T-cell (primary cell): ENCODE data around the gene C1orf87. TPM values are rescaled to one million over a fixed set of nuclear protein-coding genes. Genes with fewer than 3 reads are reported as not detected.

Source experiments
- ATAC-seq, 4 experiments: fragments of 200-7000 bp in 3 of 4; fragments of 150-1000 bp in 1 of 4; cut with Tn5 transposase; replicated peaks in 1 of 4; 1 replicate in 3 of 4; 2 replicates in 1 of 4; pipeline ENCODE4 v1.10.0; 2021; ENCODE audit warnings: moderate library complexity in 3 of 4, mild to moderate bottlenecking in 2 of 4, moderate number of reproducible peaks in 1 of 4
- CTCF ChIA-PET, 2 donors: fragments of 300-600 bp; sonication (Branson Sonifier 250); formaldehyde crosslinking; loops; one replicate each; lab custom pipeline; 2022; ENCODE audit warnings: antibody characterized with exemption in 2 of 2; lab: Charles Lee
- POLR2A ChIA-PET, 2 donors: fragments of 300-600 bp; sonication (Branson Sonifier 250); formaldehyde crosslinking; loops; one replicate each; lab custom pipeline; 2022; ENCODE audit warnings: antibody characterized with exemption in 2 of 2; lab: Charles Lee
- DNase-seq, 35 experiments: peaks; one replicate each; pipeline versions ENCODE4 v3.0.0 to v3.0.0-alpha.2; 2013 to 2023
- H3K27ac ChIP-seq: one replicate; pipeline ENCODE4 v1.5.1; 2013; ENCODE audit warnings: low read length
- H3K27me3 ChIP-seq, 2 experiments: replicated peaks in 1 of 2; 1 replicate in 1 of 2; 2 replicates in 1 of 2; pipeline versions ENCODE4 v1.6.1 to v1.7.0; 2013; ENCODE audit warnings: low read length in 1 of 2, mixed read lengths in 1 of 2; ENCODE audit not compliant: control insufficient read depth in 2 of 2, insufficient read depth in 2 of 2; ENCODE audit errors: extremely low read depth in 1 of 2
- H3K36me3 ChIP-seq, 2 donors: 1 replicate in 1 of 2; 2 replicates in 1 of 2; pipeline versions ENCODE4 v1.6.1 to v1.7.0; 2013; ENCODE audit warnings: low read length in 1 of 2; ENCODE audit not compliant: control insufficient read depth in 2 of 2, insufficient read depth in 1 of 2; ENCODE audit errors: extremely low read depth in 1 of 2
- H3K4me1 ChIP-seq, 2 experiments: 1 replicate in 1 of 2; 2 replicates in 1 of 2; pipeline versions ENCODE4 v1.6.1 to v1.7.0; 2013; ENCODE audit warnings: low read length in 2 of 2, mixed read lengths in 1 of 2; ENCODE audit not compliant: insufficient read depth in 2 of 2, control insufficient read depth in 1 of 2; ENCODE audit errors: extremely low read depth in 1 of 2
- H3K4me3 ChIP-seq, 2 donors: 1 replicate in 1 of 2; 2 replicates in 1 of 2; pipeline versions ENCODE4 v1.5.1 to v1.7.0; 2013; ENCODE audit warnings: mild to moderate bottlenecking in 2 of 2, low read length in 1 of 2, moderate library complexity in 1 of 2; ENCODE audit not compliant: control insufficient read depth in 1 of 2; ENCODE audit errors: extremely low read depth in 1 of 2
- H3K9me3 ChIP-seq: 2 replicates; pipeline ENCODE4 v1.7.0; 2013
- H3K27ac Mint-ChIP-seq, 2 donors: one replicate each; pipeline ENCODE4 v1.8.0; 2020 to 2021; ENCODE audit warnings: mild to moderate bottlenecking in 2 of 2, mixed read lengths in 2 of 2
- H3K27me3 Mint-ChIP-seq, 2 donors: one replicate each; pipeline ENCODE4 v1.8.0; 2021 to 2022; ENCODE audit warnings: mixed read lengths in 2 of 2
- H3K36me3 Mint-ChIP-seq: one replicate; pipeline ENCODE4 v1.8.0; 2021; ENCODE audit warnings: mixed read lengths
- H3K4me1 Mint-ChIP-seq, 3 donors: one replicate each; pipeline ENCODE4 v1.8.0; 2020 to 2022; ENCODE audit warnings: mixed read lengths in 3 of 3, mild to moderate bottlenecking in 1 of 3
- H3K4me3 Mint-ChIP-seq, 3 donors: one replicate each; pipeline ENCODE4 v1.8.0; 2020 to 2022; ENCODE audit warnings: mild to moderate bottlenecking in 3 of 3, mixed read lengths in 3 of 3, moderate library complexity in 3 of 3
- H3K9me3 Mint-ChIP-seq, 3 donors: one replicate each; pipeline ENCODE4 v1.8.0; 2020 to 2022; ENCODE audit warnings: mixed read lengths in 3 of 3
- WGBS: methylation state at CpG from one replicate; pipeline ENCODE4 v1.1.5; 2013; ENCODE audit warnings: missing lambda C conversion rate; ENCODE audit not compliant: insufficient coverage; 5-methylcytosine and 5-hydroxymethylcytosine counted together
- total RNA-seq, 35 experiments: library from RNA in 6 of 35; stranded (reverse) in 6 of 35; fragments of 120-200 nt in 1 of 35; gene quantifications; one replicate each; pipeline versions ENCODE4 v1.2.1 to v1.2.4 and lab custom pipeline; 2013 to 2026

C1orf87 gene
- total RNA-seq, 5 donors from 2014 or later (not counting 1 experiment from before 2014, with no cell fraction given): not detected

- Histone ChIP-seq H3K27ac (no peak overlapping the region), H3K4me3 (no peak overlapping the region), H3K9me3 (no peaks in the 10 kb centered on the region), H3K27me3 (no peaks in the 10 kb centered on the region), H3K4me1 (no peaks in the 10 kb centered on the region), H3K36me3 (no peaks in the 10 kb centered on the region)
- POLR2A ChIA-PET: no interaction called here
- ATAC-seq (no peak), DNase-seq (no peak)
- H3K27me3 Mint-ChIP-seq: peaks cover 10 to 17% of the 10 kb centered on the region in 2 donors
- H3K36me3 Mint-ChIP-seq: no peaks in the 10 kb centered on the region
- H3K27ac Mint-ChIP-seq: no peak overlapping the region
- peaks cover 6 to 14% (median 10%) of the 10 kb centered on the region in 3 donors for H3K9me3 Mint-ChIP-seq
- CTCF ChIA-PET: no interaction called here
- H3K4me3 Mint-ChIP-seq: no peak overlapping the region
- H3K4me1 Mint-ChIP-seq: no peaks in the 10 kb centered on the region
Observed at GRCh38 chr1:60054374-60054773, 19.2 kb downstream of the C1orf87 start.

GRCh38 chr1:60052601-60053000, 21.0 kb downstream of the C1orf87 start:
- ChIA-PET CTCF (no interaction called here), POLR2A (no interaction called here)
- Mint-ChIP-seq H3K4me3 (no peak overlapping the region), H3K9me3 (peaks cover 7 to 14% (median 13%) of the 10 kb centered on the region in 3 donors), H3K27me3 (peaks cover 10 to 14% of the 10 kb centered on the region in 2 donors), H3K27ac (no peak overlapping the region), H3K4me1 (no peaks in the 10 kb centered on the region), H3K36me3 (no peaks in the 10 kb centered on the region)
- no peaks in the 10 kb centered on the region for H3K27me3 ChIP-seq
- no CpG with 5 or more reads among the region's 9 CpGs for WGBS
- no peak for ATAC-seq
- no peaks in the 10 kb centered on the region for H3K9me3 ChIP-seq
- H3K4me3 ChIP-seq: no peak overlapping the region
- no peaks in the 10 kb centered on the region for H3K4me1 ChIP-seq
- H3K36me3 ChIP-seq: no peaks in the 10 kb centered on the region
- H3K27ac ChIP-seq: no peak overlapping the region
- no peak for DNase-seq

- Mint-ChIP-seq H3K9me3 (peaks cover 7 to 14% (median 13%) of the 10 kb centered on the region in 3 donors), H3K4me3 (no peak overlapping the region), H3K27ac (no peak overlapping the region), H3K36me3 (no peaks in the 10 kb centered on the region), H3K27me3 (peaks cover 10 to 14% of the 10 kb centered on the region in 2 donors), H3K4me1 (no peaks in the 10 kb centered on the region)
- no CpG with 5 or more reads among the region's 1 CpG for WGBS
- no peak for DNase-seq
- CTCF ChIA-PET: no interaction called here
- no peaks in the 10 kb centered on the region for H3K27me3 ChIP-seq
- POLR2A ChIA-PET: no interaction called here
- no peaks in the 10 kb centered on the region for H3K4me1 ChIP-seq
- no peak overlapping the region for H3K4me3 ChIP-seq
- H3K9me3 ChIP-seq: no peaks in the 10 kb centered on the region
- no peaks in the 10 kb centered on the region for H3K36me3 ChIP-seq
- no peak overlapping the region for H3K27ac ChIP-seq
- ATAC-seq: no peak
Observed at GRCh38 chr1:60051191-60051590, 22.4 kb downstream of the C1orf87 start.

GRCh38 chr1:60049188-60049587, 24.4 kb downstream of the C1orf87 start:
- no peaks in the 10 kb centered on the region for H3K9me3 ChIP-seq
- H3K27ac Mint-ChIP-seq: no peak overlapping the region
- no peaks in the 10 kb centered on the region for H3K4me1 Mint-ChIP-seq
- POLR2A ChIA-PET: no interaction called here
- H3K9me3 Mint-ChIP-seq: peaks cover 7 to 14% (median 13%) of the 10 kb centered on the region in 3 donors
- H3K36me3 ChIP-seq: no peaks in the 10 kb centered on the region
- ATAC-seq: no peak
- H3K27ac ChIP-seq: no peak overlapping the region
- CTCF ChIA-PET: no interaction called here
- no peaks in the 10 kb centered on the region for H3K36me3 Mint-ChIP-seq
- no peak overlapping the region for H3K4me3 Mint-ChIP-seq
- no peaks in the 10 kb centered on the region for H3K27me3 ChIP-seq
- H3K4me3 ChIP-seq: no peak overlapping the region
- no peaks in the 10 kb centered on the region for H3K4me1 ChIP-seq
- H3K27me3 Mint-ChIP-seq: peaks cover 10 to 14% of the 10 kb centered on the region in 2 donors
- no peak for DNase-seq

GRCh38 chr1:60044881-60045280, 28.7 kb downstream of the C1orf87 start:
- ATAC-seq: no peak
- Mint-ChIP-seq H3K27me3 (peaks cover 2 to 4% of the 10 kb centered on the region in 2 donors), H3K27ac (no peak overlapping the region), H3K4me3 (no peak overlapping the region), H3K4me1 (no peaks in the 10 kb centered on the region), H3K36me3 (no peaks in the 10 kb centered on the region), H3K9me3 (peaks cover 3 to 6% (median 4%) of the 10 kb centered on the region in 3 donors)
- no peaks in the 10 kb centered on the region for H3K9me3 ChIP-seq
- H3K27ac ChIP-seq: no peak overlapping the region
- no peaks in the 10 kb centered on the region for H3K4me1 ChIP-seq
- no peak for DNase-seq
- ChIA-PET POLR2A (no interaction called here), CTCF (no interaction called here)
- no peaks in the 10 kb centered on the region for H3K36me3 ChIP-seq
- no peaks in the 10 kb centered on the region for H3K27me3 ChIP-seq
- no peak overlapping the region for H3K4me3 ChIP-seq

GRCh38 chr1:60041783-60042182, 31.8 kb downstream of the C1orf87 start:
- no peak overlapping the region for H3K27ac Mint-ChIP-seq
- H3K36me3 Mint-ChIP-seq: no peaks in the 10 kb centered on the region
- no peak overlapping the region for H3K27ac ChIP-seq
- H3K36me3 ChIP-seq: no peaks in the 10 kb centered on the region
- H3K4me3 Mint-ChIP-seq: no peak overlapping the region
- peaks cover 2 to 4% of the 10 kb centered on the region in 2 donors for H3K27me3 Mint-ChIP-seq
- no peaks in the 10 kb centered on the region for H3K9me3 Mint-ChIP-seq
- whole genome bisulfite sequencing: no CpG with 5 or more reads among the region's 2 CpGs
- no peaks in the 10 kb centered on the region for H3K9me3 ChIP-seq
- DNase-seq: no peak
- ChIA-PET CTCF (no interaction called here), POLR2A (no interaction called here)
- no peak for ATAC-seq
- H3K4me1 ChIP-seq: no peaks in the 10 kb centered on the region
- H3K27me3 ChIP-seq: no peaks in the 10 kb centered on the region
- no peak overlapping the region for H3K4me3 ChIP-seq
- H3K4me1 Mint-ChIP-seq: no peaks in the 10 kb centered on the region

- Mint-ChIP-seq H3K36me3 (no peaks in the 10 kb centered on the region), H3K4me1 (no peaks in the 10 kb centered on the region), H3K27ac (no peak overlapping the region), H3K9me3 (no peaks in the 10 kb centered on the region), H3K4me3 (no peak overlapping the region), H3K27me3 (peaks cover 2 to 4% of the 10 kb centered on the region in 2 donors)
- ChIA-PET POLR2A (interaction anchor here in 1 of 2 donors (0.5 kb wide), 1 partner anchor 708 kb away, joined by 3 read pairs; no protein-coding TSS in a partner anchor), CTCF (no interaction called here)
- no peaks in the 10 kb centered on the region for H3K36me3 ChIP-seq
- no peak overlapping the region for H3K4me3 ChIP-seq
- no peak for ATAC-seq
- no peak overlapping the region for H3K27ac ChIP-seq
- no peaks in the 10 kb centered on the region for H3K27me3 ChIP-seq
- DNase-seq: no peak
- no peaks in the 10 kb centered on the region for H3K9me3 ChIP-seq
- no peaks in the 10 kb centered on the region for H3K4me1 ChIP-seq
- WGBS: no CpG with 5 or more reads among the region's 1 CpG
Observed at GRCh38 chr1:60037669-60038068, 35.9 kb downstream of the C1orf87 start.
